H9 (cell line): ENCODE data around the gene FAAP100. TPM values are rescaled to one million over a fixed set of nuclear protein-coding genes. Genes with fewer than 3 reads are reported as not detected.

ENCODE experiments used
- DNase-seq: peaks from one replicate; pipeline ENCODE4 v3.0.0-alpha.2; 2017
- H2AFZ ChIP-seq: one replicate; pipeline ENCODE4 v1.6.1; 2013; ENCODE audit warnings: mild to moderate bottlenecking, low read length, control low read depth, moderate library complexity
- H2AK5ac ChIP-seq: 2 replicates; pipeline ENCODE4 v1.6.1; 2013; ENCODE audit warnings: low read length, control low read depth, mixed read lengths; ENCODE audit not compliant: insufficient read length
- H2BK120ac ChIP-seq: one replicate; pipeline ENCODE4 v1.6.1; 2013; ENCODE audit warnings: low read depth, mild to moderate bottlenecking, low read length, control low read depth, inconsistent platforms; ENCODE audit not compliant: poor library complexity, severe bottlenecking
- H2BK12ac ChIP-seq: 2 replicates; pipeline ENCODE4 v1.6.1; 2013; ENCODE audit warnings: low read length, control low read depth, mixed read lengths, low read depth; ENCODE audit not compliant: insufficient read length
- H2BK15ac ChIP-seq: 2 replicates; pipeline ENCODE4 v1.6.1; 2013; ENCODE audit warnings: low read depth, low read length, control low read depth
- H2BK20ac ChIP-seq: one replicate; pipeline ENCODE4 v1.6.1; 2013; ENCODE audit warnings: low read depth, mild to moderate bottlenecking, low read length, control low read depth, inconsistent platforms; ENCODE audit not compliant: poor library complexity, severe bottlenecking
- H2BK5ac ChIP-seq: 2 replicates; pipeline ENCODE4 v1.6.1; 2013; ENCODE audit warnings: low read length, control low read depth, mixed read lengths; ENCODE audit not compliant: insufficient read length
- H3K14ac ChIP-seq: 2 replicates; pipeline ENCODE4 v1.6.1; 2013; ENCODE audit warnings: low read length, control low read depth; ENCODE audit not compliant: insufficient read depth
- H3K18ac ChIP-seq: 2 replicates; pipeline ENCODE4 v1.6.1; 2013; ENCODE audit warnings: low read depth, mild to moderate bottlenecking, mixed read lengths, low read length, control low read depth; ENCODE audit not compliant: insufficient read length
- H3K23ac ChIP-seq: 2 replicates; pipeline ENCODE4 v1.6.1; 2013; ENCODE audit warnings: low read length, control low read depth, mixed read lengths, low read depth; ENCODE audit not compliant: insufficient read length
- H3K23me2 ChIP-seq: 2 replicates; pipeline ENCODE4 v1.6.1; 2013; ENCODE audit warnings: low read depth, mild to moderate bottlenecking, mixed read lengths, low read length, control low read depth; ENCODE audit not compliant: insufficient read length, poor library complexity, severe bottlenecking
- H3K27ac ChIP-seq: 2 replicates; pipeline ENCODE4 v1.5.1; 2013; ENCODE audit warnings: low read length, control low read depth, mixed read lengths, low read depth; ENCODE audit not compliant: insufficient read length
- H3K27me3 ChIP-seq: 2 replicates; pipeline ENCODE4 v1.6.1; 2013; ENCODE audit warnings: low read length, control low read depth, inconsistent platforms; ENCODE audit not compliant: insufficient read depth
- H3K4ac ChIP-seq: 2 replicates; pipeline ENCODE4 v1.6.1; 2013; ENCODE audit warnings: low read depth, mild to moderate bottlenecking, control low read depth, inconsistent platforms, low read length, moderate library complexity
- H3K4me1 ChIP-seq: 2 replicates; pipeline ENCODE4 v1.6.1; 2013; ENCODE audit warnings: low read length, control low read depth, inconsistent platforms; ENCODE audit not compliant: insufficient read depth
- H3K4me2 ChIP-seq: 2 replicates; pipeline ENCODE4 v1.6.1; 2013; ENCODE audit warnings: low read length, control low read depth, mixed read lengths; ENCODE audit not compliant: insufficient read length, insufficient read depth
- H3K56ac ChIP-seq: 2 replicates; pipeline ENCODE4 v1.6.1; 2013; ENCODE audit warnings: low read depth, mild to moderate bottlenecking, mixed read lengths, low read length, control low read depth; ENCODE audit not compliant: insufficient read length
- H3K79me1 ChIP-seq: 2 replicates; pipeline ENCODE4 v1.6.1; 2013; ENCODE audit warnings: low read depth, mild to moderate bottlenecking, moderate library complexity, low read length, control low read depth, inconsistent platforms; ENCODE audit not compliant: insufficient read depth, poor library complexity, severe bottlenecking
- H3K79me2 ChIP-seq: 2 replicates; pipeline ENCODE4 v1.6.1; 2013; ENCODE audit warnings: low read length, control low read depth, inconsistent platforms; ENCODE audit not compliant: insufficient read depth
- H3K9ac ChIP-seq: 2 replicates; pipeline ENCODE4 v1.6.1; 2013; ENCODE audit warnings: low read length, control low read depth, mixed read lengths; ENCODE audit not compliant: insufficient read length; ENCODE audit errors: extremely low read depth
- H3K9me3 ChIP-seq: one replicate; pipeline ENCODE4 v1.6.1; 2013; ENCODE audit warnings: low read depth, low read length, inconsistent platforms; ENCODE audit not compliant: control insufficient read depth
- H3T11ph ChIP-seq: one replicate; pipeline ENCODE4 v1.6.1; 2013; ENCODE audit warnings: mild to moderate bottlenecking, low read length, control low read depth, inconsistent platforms
- H4K20me1 ChIP-seq: one replicate; pipeline ENCODE4 v1.6.1; 2013; ENCODE audit not compliant: control insufficient read depth, insufficient read length, insufficient read depth
- H4K5ac ChIP-seq: 2 replicates; pipeline ENCODE4 v1.6.1; 2013; ENCODE audit warnings: low read depth, mild to moderate bottlenecking, mixed read lengths, low read length, control low read depth; ENCODE audit not compliant: insufficient read length
- H4K8ac ChIP-seq: replicated peaks from 2 replicates; pipeline ENCODE4 v1.6.1; 2013; ENCODE audit warnings: low read length, control low read depth, mixed read lengths, low read depth; ENCODE audit not compliant: insufficient read length
- H4K91ac ChIP-seq: 2 replicates; pipeline ENCODE4 v1.6.1; 2013; ENCODE audit warnings: low read depth, mild to moderate bottlenecking, moderate library complexity, mixed read lengths, low read length, control low read depth; ENCODE audit not compliant: insufficient read length
- H3K27ac Mint-ChIP-seq, 3 experiments: 2 replicates in 2 of 3; 3 replicates in 1 of 3; pipeline ENCODE4 v1.8.0; 2020 to 2021; ENCODE audit warnings: mixed read lengths in 3 of 3, mild to moderate bottlenecking in 1 of 3, moderate library complexity in 1 of 3
- H3K27me3 Mint-ChIP-seq: 2 replicates; pipeline ENCODE4 v1.8.0; 2021; ENCODE audit warnings: low read depth, mild to moderate bottlenecking, moderate library complexity, mixed read lengths
- H3K36me3 Mint-ChIP-seq, 3 experiments: 2 replicates in 2 of 3; 3 replicates in 1 of 3; pipeline ENCODE4 v1.8.0; 2020 to 2021; ENCODE audit warnings: low read depth in 3 of 3, mixed read lengths in 3 of 3; ENCODE audit not compliant: insufficient read depth in 1 of 3
- H3K4me1 Mint-ChIP-seq, 2 experiments: 2 replicates each; pipeline ENCODE4 v1.8.0; 2020; ENCODE audit warnings: mixed read lengths in 2 of 2
- H3K4me3 Mint-ChIP-seq, 2 experiments: 2 replicates in 1 of 2; 3 replicates in 1 of 2; pipeline ENCODE4 v1.8.0; 2020 to 2021; ENCODE audit warnings: mild to moderate bottlenecking in 2 of 2, mixed read lengths in 2 of 2, moderate library complexity in 1 of 2
- H3K9me3 Mint-ChIP-seq, 2 experiments: 2 replicates in 1 of 2; 3 replicates in 1 of 2; pipeline ENCODE4 v1.8.0; 2020; ENCODE audit warnings: mild to moderate bottlenecking in 2 of 2, mixed read lengths in 2 of 2, moderate library complexity in 1 of 2
- WGBS: extraction: QIAGEN DNeasy Blood & Tissue Kit; methylation state at CpG from one replicate; pipeline ENCODE4 v1.1.7; 2013; ENCODE audit warnings: missing lambda C conversion rate, low lambda C conversion rate, mixed read lengths; ENCODE audit not compliant: insufficient read length; ENCODE audit errors: extremely low coverage; 5-methylcytosine and 5-hydroxymethylcytosine counted together
- total RNA-seq: library from RNA; stranded (reverse); gene quantifications from 2 replicates; pipeline ENCODE4 v1.2.1, GENCODE V29; 2021
- TF ChIP-seq, protein P1 (sequence below): fragments of 200-600 bp; sonication (generic); conservative IDR thresholded peaks from 3 replicates; pipeline ENCODE4 v1.8.0; 2021; ENCODE audit warnings: antibody characterized with exemption, mild to moderate bottlenecking

Gene FAAP100
- total RNA-seq, 1 experiment from 2014 or later, result 54.0 TPM

GRCh38 chr17:81546906-81547613 lies 5.1 kb downstream of the FAAP100 start:
- Histone ChIP-seq H4K8ac (no peak overlapping the region), H3K9me3 (no peaks in the 10 kb centered on the region), H3K14ac (no peak overlapping the region; the same call in 1 of the 2 replicates), H4K5ac (no peak overlapping the region), H2AK5ac (no peak overlapping the region), H4K91ac (no peak overlapping the region), H3K4me1 (peaks cover 3% of the 10 kb centered on the region; the same call in 1 of the 2 replicates), H2BK5ac (no peak overlapping the region), H4K20me1 (no peaks in the 10 kb centered on the region), H3K27me3 (no peaks in the 10 kb centered on the region), H3K9ac (no peak overlapping the region), H2BK120ac (no peak overlapping the region), H3K56ac (no peak overlapping the region), H3K27ac (no peak overlapping the region), H3K4me2 (no peak overlapping the region), H2BK15ac (no peak overlapping the region), H3K18ac (no peak overlapping the region), H3T11ph (no peak overlapping the region), H2AFZ (no peak overlapping the region), H3K23ac (no peak overlapping the region), H3K79me2 (peaks cover 2% of the 10 kb centered on the region; the same call in 1 of the 2 replicates), H3K23me2 (peaks cover 4% of the 10 kb centered on the region), H2BK20ac (no peak overlapping the region), H3K4ac (no peak overlapping the region), H3K79me1 (peaks cover 5% of the 10 kb centered on the region), H2BK12ac (no peak overlapping the region)
- TF ChIP-seq, protein P1, sequence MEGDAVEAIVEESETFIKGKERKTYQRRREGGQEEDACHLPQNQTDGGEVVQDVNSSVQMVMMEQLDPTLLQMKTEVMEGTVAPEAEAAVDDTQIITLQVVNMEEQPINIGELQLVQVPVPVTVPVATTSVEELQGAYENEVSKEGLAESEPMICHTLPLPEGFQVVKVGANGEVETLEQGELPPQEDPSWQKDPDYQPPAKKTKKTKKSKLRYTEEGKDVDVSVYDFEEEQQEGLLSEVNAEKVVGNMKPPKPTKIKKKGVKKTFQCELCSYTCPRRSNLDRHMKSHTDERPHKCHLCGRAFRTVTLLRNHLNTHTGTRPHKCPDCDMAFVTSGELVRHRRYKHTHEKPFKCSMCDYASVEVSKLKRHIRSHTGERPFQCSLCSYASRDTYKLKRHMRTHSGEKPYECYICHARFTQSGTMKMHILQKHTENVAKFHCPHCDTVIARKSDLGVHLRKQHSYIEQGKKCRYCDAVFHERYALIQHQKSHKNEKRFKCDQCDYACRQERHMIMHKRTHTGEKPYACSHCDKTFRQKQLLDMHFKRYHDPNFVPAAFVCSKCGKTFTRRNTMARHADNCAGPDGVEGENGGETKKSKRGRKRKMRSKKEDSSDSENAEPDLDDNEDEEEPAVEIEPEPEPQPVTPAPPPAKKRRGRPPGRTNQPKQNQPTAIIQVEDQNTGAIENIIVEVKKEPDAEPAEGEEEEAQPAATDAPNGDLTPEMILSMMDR, result no peak
- H3K4me3 Mint-ChIP-seq, result no peak overlapping the region
- no peaks in the 10 kb centered on the region for H3K27me3 Mint-ChIP-seq
- H3K36me3 Mint-ChIP-seq, result peaks cover 20 to 62% (median 43%) of the 10 kb centered on the region in 3 experiments
- DNase-seq, result no peak
- no peak overlapping the region for H3K27ac Mint-ChIP-seq
- WGBS, result no CpG with 5 or more reads among the region's 36 CpGs
- H3K9me3 Mint-ChIP-seq, result no peaks in the 10 kb centered on the region; a peak in 1 of 5 replicates
- peaks cover 5 to 6% of the 10 kb centered on the region in 2 experiments; a peak in 3 of 4 replicates for H3K4me1 Mint-ChIP-seq
